LNCAP (cell line): ENCODE data around the gene CPEB4.

Experiments used
- CTCF ChIP-seq: fragments of 450-650 bp; IDR thresholded peaks from 2 replicates; pipeline ENCODE4 v1.5.1; 2017; ENCODE audit warnings: mild to moderate bottlenecking

Gene CPEB4

DNA sequence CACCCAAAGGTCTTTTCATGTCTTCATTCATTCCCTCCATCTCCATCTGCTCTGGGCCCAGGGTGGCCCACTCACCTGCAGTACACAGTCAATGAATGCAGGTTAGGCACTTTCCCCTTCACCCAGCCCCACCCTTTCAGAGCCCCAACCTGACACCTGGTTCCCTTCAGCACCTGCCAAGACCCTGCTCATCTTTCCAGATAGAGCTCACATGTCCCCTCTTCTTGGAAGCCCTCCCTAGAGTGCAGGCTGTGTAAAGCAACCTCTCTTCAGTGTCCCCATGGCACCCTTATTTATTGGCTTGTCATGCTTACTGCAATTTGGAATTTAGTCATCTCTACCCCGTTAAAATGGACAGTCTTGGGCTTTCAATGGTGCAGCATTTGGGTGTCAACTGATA is 13.0 kb upstream of the CPEB4 start:
- no peak for TF ChIP-seq CTCF

GRCh38 chr5:173878224-173878967 is 9.8 kb upstream of the CPEB4 start:
- TF ChIP-seq CTCF, result no peak

GRCh38 chr5:173880306-173880985 is 7.7 kb upstream of the CPEB4 start:
- TF ChIP-seq CTCF, result no peak

DNA sequence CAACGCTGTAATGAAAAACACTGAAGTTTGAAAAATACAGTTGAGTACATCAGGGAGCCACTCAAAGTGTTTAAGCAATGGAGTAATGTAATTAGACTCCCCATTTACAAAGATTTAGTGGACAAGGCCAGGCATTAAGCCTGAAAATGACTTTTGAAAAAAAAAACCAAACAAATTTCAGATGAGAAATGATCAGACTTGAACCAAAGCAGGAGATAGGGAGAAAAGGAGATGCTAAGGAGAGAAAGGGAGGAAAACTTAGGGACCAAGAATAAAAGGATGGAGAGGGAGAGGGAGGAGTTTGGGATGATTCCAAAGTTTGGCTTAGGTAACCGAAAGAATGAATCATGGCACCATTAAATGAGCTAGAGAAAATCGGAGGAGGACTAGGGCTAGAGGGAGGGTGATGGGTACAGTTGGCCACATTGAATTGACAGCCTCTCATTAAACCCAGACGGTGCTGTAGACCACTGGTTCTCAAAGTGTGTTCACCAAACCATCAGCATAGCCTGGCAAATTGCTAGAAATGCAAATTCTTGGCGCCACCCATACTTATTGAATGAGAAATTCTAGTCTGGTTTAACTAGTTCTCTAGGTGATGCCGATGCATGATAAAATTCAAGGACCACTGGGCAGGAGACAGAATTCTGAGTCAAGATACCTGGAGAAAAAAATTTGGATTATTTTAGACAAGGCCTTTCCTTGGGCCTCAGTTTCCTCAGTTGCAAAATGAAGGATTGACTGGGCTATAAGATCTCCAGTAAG is 6.2 kb upstream of the CPEB4 start:
- no peak for TF ChIP-seq CTCF

DNA sequence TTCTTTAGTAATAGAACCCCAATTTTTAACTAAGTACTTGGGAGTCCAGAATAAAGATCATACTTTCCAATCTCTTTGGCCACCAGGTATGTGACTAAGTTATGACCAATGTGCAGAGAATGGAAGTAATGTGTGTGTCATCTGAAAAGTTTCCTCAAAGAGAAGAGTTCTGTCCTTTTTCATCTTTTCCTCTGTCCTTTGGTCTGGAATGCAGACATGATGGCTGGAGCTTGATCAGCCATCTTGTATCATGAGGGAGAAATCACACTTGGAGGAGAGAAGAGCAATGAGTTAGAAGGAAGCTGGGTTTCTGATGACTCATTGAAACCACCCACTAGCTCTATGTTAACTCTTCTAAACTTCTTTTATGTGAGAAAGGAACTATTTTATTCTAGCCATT is 5.5 kb upstream of the CPEB4 start:
- TF ChIP-seq CTCF, result no peak

DNA sequence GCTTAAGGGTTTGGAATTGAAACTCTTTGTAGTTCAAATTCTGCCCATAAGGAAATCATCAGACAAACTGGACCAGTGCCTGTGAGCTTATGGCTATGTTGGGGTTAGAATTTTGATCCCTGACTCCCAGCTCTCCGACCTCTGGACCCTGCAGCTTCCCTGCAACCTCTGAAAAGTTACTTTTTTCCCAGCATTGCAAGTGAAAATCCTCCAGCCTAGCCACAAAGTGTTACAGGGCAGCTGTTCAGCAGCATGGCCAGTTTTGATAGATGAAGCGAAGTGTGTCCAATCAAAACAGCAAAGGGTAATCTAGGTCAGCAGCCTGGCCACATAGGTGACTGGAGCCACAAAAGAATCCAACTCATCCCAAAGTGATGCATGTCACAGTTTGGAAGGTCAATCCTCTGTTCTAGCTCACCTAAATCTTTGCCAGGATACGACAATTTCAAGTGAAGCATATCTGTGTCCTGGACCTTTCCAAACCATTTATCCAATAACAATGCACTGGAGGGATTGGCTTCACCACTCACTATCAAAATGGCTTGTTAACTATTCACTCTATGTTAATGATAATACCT is 4.7 kb upstream of the CPEB4 start:
- no peak for TF ChIP-seq CTCF

GRCh38 chr5:173884402-173885053 is 3.6 kb upstream of the CPEB4 start:
- TF ChIP-seq CTCF, result no peak
